ENCODE data around the gene FXR2.
A peak's percentile ranks its signal among the peaks of the same experiment; 100 is the strongest.

The FXR2 gene

DNA sequence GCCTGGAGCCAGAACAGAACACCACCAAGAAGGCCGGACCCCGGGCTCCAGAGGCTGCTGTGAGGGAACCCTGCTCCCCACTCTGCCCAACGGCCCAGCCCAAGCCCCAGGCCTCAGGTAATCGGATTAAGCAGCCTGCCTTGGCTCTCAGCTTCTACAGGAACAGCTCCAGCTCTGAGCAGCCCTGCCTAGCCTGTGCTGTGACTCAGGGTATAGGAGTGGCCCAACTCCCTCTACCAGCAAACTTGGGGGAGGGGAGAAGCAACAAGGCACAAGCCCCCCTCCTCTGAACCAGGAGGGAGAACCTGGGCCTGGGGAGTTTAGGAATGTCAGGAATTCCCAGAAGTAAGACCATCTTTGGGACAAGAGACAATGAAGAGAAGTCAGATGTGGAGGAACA, 24.0 kb downstream of the FXR2 start:
- Histone ChIP-seq H3K36me3 (ENCODE audit: insufficient read depth, insufficient read length, low read length) (peaks cover 74% of the 10 kb centered on the region), H3K9ac (ENCODE audit: insufficient read length, low read depth) (peak overlapping the region; percentile 70), H3K27me3 (ENCODE audit: insufficient read depth, insufficient read length) (no peaks in the 10 kb centered on the region), H3K4me1 (ENCODE audit: insufficient read depth, insufficient read length) (peaks cover 14% of the 10 kb centered on the region), H3K9me3 (ENCODE audit: insufficient read depth, low read length) (no peaks in the 10 kb centered on the region), H3K4me3 (ENCODE audit: insufficient read length, low read depth) (no peak overlapping the region)
- TF ChIP-seq SUZ12 (IDR thresholded peaks at IDR 0.05; ENCODE audit: extremely low read depth, insufficient read depth, insufficient read length) (no peak), YY1 (IDR thresholded peaks at IDR 0.05; ENCODE audit: insufficient read depth, insufficient read length) (no peak), ZNF274 (IDR thresholded peaks at IDR 0.05; ENCODE audit: low read depth, low read length) (no peak)
- DNase-seq (ENCODE audit: low read depth, low spot score): peak; percentile 88

GRCh38 chr17:7589891-7590691, 24.6 kb downstream of the FXR2 start, which contains the start of gene SOX15:
Gene SOX15 (minus strand): TSS chr17:7590094. CDS start chr17:7589676, 418 bp downstream.
- TF ChIP-seq ZNF274 (IDR thresholded peaks at IDR 0.05; ENCODE audit: low read depth, low read length) (no peak), SUZ12 (IDR thresholded peaks at IDR 0.05; ENCODE audit: extremely low read depth, insufficient read depth, insufficient read length) (no peak), YY1 (IDR thresholded peaks at IDR 0.05; ENCODE audit: insufficient read depth, insufficient read length) (no peak)
- Histone ChIP-seq H3K4me3 (ENCODE audit: insufficient read length, low read depth) (peak within 1 kb of the TSS; percentile 50), H3K9me3 (ENCODE audit: insufficient read depth, low read length) (no peaks in the 10 kb centered on the region), H3K4me1 (ENCODE audit: insufficient read depth, insufficient read length) (peaks cover 14% of the 10 kb centered on the region), H3K27me3 (ENCODE audit: insufficient read depth, insufficient read length) (no peaks in the 10 kb centered on the region), H3K36me3 (ENCODE audit: insufficient read depth, insufficient read length, low read length) (peaks cover 72% of the 10 kb centered on the region), H3K9ac (ENCODE audit: insufficient read length, low read depth) (peak within 1 kb of the TSS; percentile 81)
- no peak for DNase-seq (ENCODE audit: low read depth, low spot score)

DNA sequence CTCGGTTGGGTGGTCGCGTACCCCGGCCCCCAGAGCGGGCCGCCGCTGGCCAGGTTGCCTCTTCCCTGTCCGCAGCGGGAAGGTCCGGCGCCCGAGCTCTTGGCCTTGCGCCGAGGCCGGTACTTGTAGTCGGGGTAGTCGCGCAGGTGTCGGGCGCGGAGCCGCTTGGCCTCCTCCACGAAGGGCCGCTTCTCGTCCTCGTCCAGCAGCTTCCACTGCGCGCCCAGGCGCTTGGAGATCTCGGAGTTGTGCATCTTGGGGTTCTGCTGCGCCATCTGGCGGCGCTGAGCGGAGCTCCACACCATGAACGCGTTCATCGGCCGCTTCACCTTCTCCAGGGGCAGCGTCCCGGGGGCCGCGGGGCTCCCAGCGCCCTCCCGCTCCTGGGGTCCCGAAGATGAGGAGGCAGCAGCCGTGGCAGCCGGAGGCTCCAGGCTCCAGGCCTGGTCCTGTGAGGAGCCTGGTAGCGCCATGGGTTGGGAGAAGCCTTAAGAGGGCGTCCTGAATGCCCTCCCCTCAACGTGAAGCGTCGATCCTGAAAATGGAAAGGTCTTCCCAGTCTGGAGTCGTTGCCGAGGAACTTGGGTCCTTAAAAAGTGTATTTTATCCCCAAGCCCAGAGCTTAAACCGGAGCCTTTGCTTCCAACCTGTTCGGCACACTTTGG, 25.4 kb downstream of the FXR2 start:
- no peak for TF ChIP-seq SUZ12 (IDR thresholded peaks at IDR 0.05; ENCODE audit: extremely low read depth, insufficient read depth, insufficient read length)
- TF ChIP-seq ZNF274 (IDR thresholded peaks at IDR 0.05; ENCODE audit: low read depth, low read length): no peak
- TF ChIP-seq YY1 (IDR thresholded peaks at IDR 0.05; ENCODE audit: insufficient read depth, insufficient read length): no peak
- Histone ChIP-seq H3K4me1 (ENCODE audit: insufficient read depth, insufficient read length) (peaks cover 14% of the 10 kb centered on the region), H3K27me3 (ENCODE audit: insufficient read depth, insufficient read length) (no peaks in the 10 kb centered on the region), H3K9ac (ENCODE audit: insufficient read length, low read depth) (peak overlapping the region; percentile 81), H3K4me3 (ENCODE audit: insufficient read length, low read depth) (peak overlapping the region; percentile 50), H3K9me3 (ENCODE audit: insufficient read depth, low read length) (no peaks in the 10 kb centered on the region), H3K36me3 (ENCODE audit: insufficient read depth, insufficient read length, low read length) (peaks cover 65% of the 10 kb centered on the region)
- no peak for DNase-seq (ENCODE audit: low read depth, low spot score)

- no peaks in the 10 kb centered on the region for H3K9me3 ChIP-seq (ENCODE audit: insufficient read depth, low read length)
- H3K4me3 ChIP-seq (ENCODE audit: insufficient read length, low read depth): peak overlapping the region; percentile 50
- H3K27me3 ChIP-seq (ENCODE audit: insufficient read depth, insufficient read length): no peaks in the 10 kb centered on the region
- H3K4me1 ChIP-seq (ENCODE audit: insufficient read depth, insufficient read length): peaks cover 14% of the 10 kb centered on the region
- peaks cover 58% of the 10 kb centered on the region for H3K36me3 ChIP-seq (ENCODE audit: insufficient read depth, insufficient read length, low read length)
- DNase-seq (ENCODE audit: low read depth, low spot score): no peak
- TF ChIP-seq ZNF274 (IDR thresholded peaks at IDR 0.05; ENCODE audit: low read depth, low read length): no peak
- no peak for TF ChIP-seq YY1 (IDR thresholded peaks at IDR 0.05; ENCODE audit: insufficient read depth, insufficient read length)
- no peak for TF ChIP-seq SUZ12 (IDR thresholded peaks at IDR 0.05; ENCODE audit: extremely low read depth, insufficient read depth, insufficient read length)
- peak overlapping the region; percentile 81 for H3K9ac ChIP-seq (ENCODE audit: insufficient read length, low read depth)
These were observed 26.0 kb downstream of the FXR2 start for GRCh38 chr17:7588553-7589203.

DNA sequence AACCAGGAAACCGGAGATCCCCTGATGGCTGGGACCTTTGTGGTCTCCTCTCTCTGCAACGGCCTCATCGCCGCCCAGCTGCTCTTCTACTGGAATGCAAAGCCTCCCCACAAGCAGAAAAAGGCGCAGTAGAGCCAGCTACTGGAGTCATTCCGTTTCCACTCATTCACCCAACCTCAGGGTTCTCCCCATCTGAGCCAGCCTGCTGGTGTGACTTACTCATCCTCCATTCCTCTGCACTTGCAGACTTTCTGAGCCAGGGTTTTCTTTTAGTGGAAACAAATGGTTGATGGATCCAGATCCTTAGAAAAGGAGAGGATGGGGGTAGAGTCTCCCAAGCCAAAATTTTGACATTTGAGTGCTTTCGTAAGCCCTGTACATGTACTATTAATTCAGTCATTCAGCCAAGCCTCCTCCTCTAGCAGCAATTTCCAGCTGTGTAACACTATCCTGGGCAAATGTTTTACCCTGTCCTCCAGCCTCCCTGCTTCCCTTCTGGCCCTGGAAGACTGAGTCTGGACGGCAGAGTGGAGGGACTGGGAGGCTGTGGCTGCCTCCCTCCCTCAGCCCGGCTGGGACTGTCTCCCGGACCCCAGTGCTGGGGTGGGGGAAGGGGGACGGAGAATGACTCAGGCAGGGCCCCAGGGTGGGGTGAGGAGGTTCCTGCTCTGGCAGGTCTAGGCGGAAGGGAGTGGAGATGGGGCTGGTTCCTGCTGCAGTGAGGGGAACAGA, 27.1 kb downstream of the FXR2 start:
- peak overlapping the region; percentile 12 for H3K4me3 ChIP-seq (ENCODE audit: insufficient read length, low read depth)
- peak overlapping the region; percentile 81 for H3K9ac ChIP-seq (ENCODE audit: insufficient read length, low read depth)
- no peak for DNase-seq (ENCODE audit: low read depth, low spot score)
- TF ChIP-seq ZNF274 (IDR thresholded peaks at IDR 0.05; ENCODE audit: low read depth, low read length) (no peak), YY1 (IDR thresholded peaks at IDR 0.05; ENCODE audit: insufficient read depth, insufficient read length) (no peak), SUZ12 (IDR thresholded peaks at IDR 0.05; ENCODE audit: extremely low read depth, insufficient read depth, insufficient read length) (no peak)
- peaks cover 18% of the 10 kb centered on the region for H3K4me1 ChIP-seq (ENCODE audit: insufficient read depth, insufficient read length)
- H3K27me3 ChIP-seq (ENCODE audit: insufficient read depth, insufficient read length): no peaks in the 10 kb centered on the region
- H3K36me3 ChIP-seq (ENCODE audit: insufficient read depth, insufficient read length, low read length): peaks cover 52% of the 10 kb centered on the region
- H3K9me3 ChIP-seq (ENCODE audit: insufficient read depth, low read length): no peaks in the 10 kb centered on the region

DNA sequence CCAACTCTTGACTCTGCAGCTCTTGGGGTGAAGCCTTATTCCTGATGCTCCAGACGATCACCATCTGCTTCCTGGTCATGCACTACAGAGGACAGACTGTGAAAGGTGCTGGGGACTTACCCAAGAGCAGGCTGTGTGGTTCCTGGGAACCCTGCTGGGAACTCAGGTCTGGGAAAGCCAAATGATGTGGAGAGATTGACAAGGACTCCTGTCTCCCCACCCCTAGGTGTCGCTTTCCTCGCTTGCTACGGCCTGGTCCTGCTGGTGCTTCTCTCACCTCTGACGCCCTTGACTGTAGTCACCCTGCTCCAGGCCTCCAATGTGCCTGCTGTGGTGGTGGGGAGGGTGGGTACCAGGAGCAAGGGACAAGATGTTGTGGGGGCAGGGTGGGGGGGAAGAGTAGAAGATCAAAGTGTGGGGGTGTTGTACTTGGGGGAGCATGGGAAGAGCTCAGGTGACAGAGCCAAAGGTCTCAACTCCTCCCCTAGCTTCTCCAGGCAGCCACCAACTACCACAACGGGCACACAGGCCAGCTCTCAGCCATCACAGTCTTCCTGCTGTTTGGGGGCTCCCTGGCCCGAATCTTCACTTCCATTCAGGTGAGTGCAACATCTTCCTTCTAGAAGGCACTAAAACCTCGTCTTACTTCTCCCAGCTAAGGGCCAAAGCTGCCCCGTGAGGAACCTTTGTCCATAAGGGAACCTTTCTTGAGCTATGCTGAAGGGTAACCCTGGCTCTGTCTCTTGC, 27.9 kb downstream of the FXR2 start:
- DNase-seq (ENCODE audit: low read depth, low spot score): no peak
- Histone ChIP-seq H3K9me3 (ENCODE audit: insufficient read depth, low read length) (no peaks in the 10 kb centered on the region), H3K27me3 (ENCODE audit: insufficient read depth, insufficient read length) (no peaks in the 10 kb centered on the region), H3K4me3 (ENCODE audit: insufficient read length, low read depth) (no peak overlapping the region), H3K36me3 (ENCODE audit: insufficient read depth, insufficient read length, low read length) (peaks cover 51% of the 10 kb centered on the region), H3K9ac (ENCODE audit: insufficient read length, low read depth) (peak overlapping the region; percentile 42), H3K4me1 (ENCODE audit: insufficient read depth, insufficient read length) (peaks cover 21% of the 10 kb centered on the region)
- TF ChIP-seq YY1 (IDR thresholded peaks at IDR 0.05; ENCODE audit: insufficient read depth, insufficient read length) (no peak), ZNF274 (IDR thresholded peaks at IDR 0.05; ENCODE audit: low read depth, low read length) (no peak), SUZ12 (IDR thresholded peaks at IDR 0.05; ENCODE audit: extremely low read depth, insufficient read depth, insufficient read length) (no peak)
